ENCODE measurements around the gene PFDN6. TPM values are rescaled to one million over a fixed set of nuclear protein-coding genes. Genes with fewer than 3 reads are reported as not detected.

Gene PFDN6
- total RNA-seq, 1 donor from 2014 or later, result 54.9 TPM

DNA sequence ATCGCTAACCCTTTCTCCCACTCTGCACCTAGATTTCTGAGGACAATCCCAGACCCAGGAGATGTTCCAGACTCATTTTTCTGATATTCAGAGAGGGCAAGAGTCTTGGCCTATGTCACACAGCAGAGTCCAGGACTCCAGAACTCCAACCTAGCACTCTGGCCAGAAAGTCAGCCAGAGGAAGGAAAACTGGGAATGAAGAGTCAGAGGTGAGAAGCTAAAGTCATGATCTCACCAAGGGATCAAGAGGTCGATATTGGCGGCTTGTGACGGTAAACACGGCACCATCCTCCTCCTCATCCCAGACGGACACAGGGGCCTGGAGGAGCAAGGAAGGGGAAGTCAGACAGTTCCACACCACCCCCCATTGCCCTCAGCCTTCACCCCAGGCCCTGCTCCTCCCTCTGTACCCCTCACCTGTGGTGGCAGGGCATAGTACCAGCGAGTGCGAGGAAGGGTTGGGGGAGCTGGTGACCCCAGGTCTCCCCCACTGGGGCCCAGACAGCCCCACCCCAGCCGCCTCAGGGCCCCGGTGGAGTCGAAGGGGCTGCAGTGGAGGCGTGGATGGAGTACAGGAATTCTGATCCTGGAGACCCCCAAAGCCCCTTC is 7.5 kb downstream of the PFDN6 start:
- H3K4me1 Mint-ChIP-seq, result peaks cover 39% of the 10 kb centered on the region
- H3K27me3 Mint-ChIP-seq (ENCODE audit: low read depth), result no peaks in the 10 kb centered on the region
- no peak for DNase-seq (ENCODE audit: low read depth, low spot score)
- peak overlapping the region; percentile 99 for H3K4me3 Mint-ChIP-seq
- TF ChIP-seq, protein P1, sequence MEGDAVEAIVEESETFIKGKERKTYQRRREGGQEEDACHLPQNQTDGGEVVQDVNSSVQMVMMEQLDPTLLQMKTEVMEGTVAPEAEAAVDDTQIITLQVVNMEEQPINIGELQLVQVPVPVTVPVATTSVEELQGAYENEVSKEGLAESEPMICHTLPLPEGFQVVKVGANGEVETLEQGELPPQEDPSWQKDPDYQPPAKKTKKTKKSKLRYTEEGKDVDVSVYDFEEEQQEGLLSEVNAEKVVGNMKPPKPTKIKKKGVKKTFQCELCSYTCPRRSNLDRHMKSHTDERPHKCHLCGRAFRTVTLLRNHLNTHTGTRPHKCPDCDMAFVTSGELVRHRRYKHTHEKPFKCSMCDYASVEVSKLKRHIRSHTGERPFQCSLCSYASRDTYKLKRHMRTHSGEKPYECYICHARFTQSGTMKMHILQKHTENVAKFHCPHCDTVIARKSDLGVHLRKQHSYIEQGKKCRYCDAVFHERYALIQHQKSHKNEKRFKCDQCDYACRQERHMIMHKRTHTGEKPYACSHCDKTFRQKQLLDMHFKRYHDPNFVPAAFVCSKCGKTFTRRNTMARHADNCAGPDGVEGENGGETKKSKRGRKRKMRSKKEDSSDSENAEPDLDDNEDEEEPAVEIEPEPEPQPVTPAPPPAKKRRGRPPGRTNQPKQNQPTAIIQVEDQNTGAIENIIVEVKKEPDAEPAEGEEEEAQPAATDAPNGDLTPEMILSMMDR (conservative IDR thresholded peaks at IDR 0.05), result no peak
- no peak overlapping the region for H3K27ac Mint-ChIP-seq (ENCODE audit: unreplicated experiment)
- H3K9me3 Mint-ChIP-seq, result no peaks in the 10 kb centered on the region
- H3K36me3 Mint-ChIP-seq (ENCODE audit: low read depth), result no peaks in the 10 kb centered on the region

DNA sequence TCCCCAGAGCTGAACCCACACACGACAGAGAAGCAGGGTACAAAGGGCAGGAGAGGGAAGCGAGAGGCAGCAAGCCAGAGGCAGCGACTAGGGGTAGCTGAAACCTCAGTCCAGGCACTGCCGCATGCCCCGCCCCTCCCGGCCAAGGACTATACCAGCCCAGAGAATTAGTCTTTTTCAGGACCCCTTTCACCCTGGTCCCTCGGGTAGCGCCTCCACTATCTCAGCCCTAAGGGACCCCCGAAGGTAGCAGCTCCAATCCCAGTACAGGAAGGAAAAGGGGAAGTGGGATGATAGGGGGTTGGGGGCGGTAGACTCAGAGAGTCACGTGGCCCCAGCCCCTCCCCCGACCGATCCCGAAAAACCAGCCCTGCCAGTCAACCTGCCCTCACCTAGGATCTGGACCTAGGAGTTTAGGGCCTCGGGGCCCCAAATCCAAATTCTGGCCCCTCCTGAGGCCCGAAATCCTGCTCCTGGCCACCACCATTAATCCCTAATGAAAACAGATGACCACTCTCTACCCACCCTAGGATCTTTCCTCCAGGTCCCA is 8.1 kb downstream of the PFDN6 start:
- DNase-seq (ENCODE audit: low read depth, low spot score), result no peak
- Mint-ChIP-seq H3K36me3 (ENCODE audit: low read depth) (no peaks in the 10 kb centered on the region), H3K27ac (ENCODE audit: unreplicated experiment) (peak overlapping the region; percentile 12), H3K9me3 (no peaks in the 10 kb centered on the region), H3K4me3 (peak overlapping the region; percentile 99), H3K4me1 (peaks cover 39% of the 10 kb centered on the region), H3K27me3 (ENCODE audit: low read depth) (no peaks in the 10 kb centered on the region)
- TF ChIP-seq, protein P1 (conservative IDR thresholded peaks at IDR 0.05), result no peak

DNA sequence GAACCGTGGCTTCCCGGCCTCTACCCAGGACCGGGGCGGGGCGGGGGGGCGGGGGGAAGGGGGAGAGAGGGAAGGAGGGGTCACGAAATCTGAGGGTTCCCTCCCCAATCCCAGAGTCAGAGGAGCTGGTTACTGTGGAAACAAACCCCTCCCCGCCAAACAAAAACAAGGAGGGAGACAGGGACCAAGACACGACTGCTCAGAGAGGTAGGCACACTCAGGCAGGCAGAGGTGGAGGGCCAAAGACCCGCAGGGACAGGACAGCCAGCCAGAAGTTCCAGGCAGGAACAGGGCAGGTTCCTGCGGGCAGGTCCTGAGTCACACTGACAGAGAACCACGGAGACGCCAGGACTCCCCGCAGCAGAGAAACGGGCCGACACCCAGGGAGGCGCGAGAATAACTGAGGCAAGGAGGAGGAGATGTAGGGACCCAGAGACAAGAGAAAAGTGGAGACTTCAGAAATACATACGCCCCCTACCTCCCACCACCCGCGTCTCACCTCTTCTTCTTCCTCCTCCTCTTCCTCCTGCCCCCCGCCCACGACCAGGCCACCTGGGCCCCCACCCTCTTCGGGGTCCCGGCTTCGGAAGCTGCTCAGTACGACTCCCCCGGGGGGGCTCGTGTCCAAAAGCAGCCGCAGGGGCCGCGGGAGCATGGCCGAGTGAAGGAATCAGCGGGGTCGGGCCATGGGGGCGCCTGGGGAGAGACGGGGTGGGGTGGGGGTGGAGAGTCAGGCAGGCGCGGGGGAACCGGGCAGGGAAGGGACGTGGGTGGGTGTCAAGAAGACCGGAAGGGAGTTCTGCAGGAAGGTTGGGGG is 8.8 kb downstream of the PFDN6 start:
- no peak for DNase-seq (ENCODE audit: low read depth, low spot score)
- Mint-ChIP-seq H3K27me3 (ENCODE audit: low read depth) (no peaks in the 10 kb centered on the region), H3K9me3 (no peaks in the 10 kb centered on the region), H3K4me1 (peaks cover 39% of the 10 kb centered on the region), H3K36me3 (ENCODE audit: low read depth) (no peaks in the 10 kb centered on the region), H3K27ac (ENCODE audit: unreplicated experiment) (peak overlapping the region; percentile 96), H3K4me3 (peak overlapping the region; percentile 99)
- TF ChIP-seq, protein P1 (conservative IDR thresholded peaks at IDR 0.05), result no peak

DNA sequence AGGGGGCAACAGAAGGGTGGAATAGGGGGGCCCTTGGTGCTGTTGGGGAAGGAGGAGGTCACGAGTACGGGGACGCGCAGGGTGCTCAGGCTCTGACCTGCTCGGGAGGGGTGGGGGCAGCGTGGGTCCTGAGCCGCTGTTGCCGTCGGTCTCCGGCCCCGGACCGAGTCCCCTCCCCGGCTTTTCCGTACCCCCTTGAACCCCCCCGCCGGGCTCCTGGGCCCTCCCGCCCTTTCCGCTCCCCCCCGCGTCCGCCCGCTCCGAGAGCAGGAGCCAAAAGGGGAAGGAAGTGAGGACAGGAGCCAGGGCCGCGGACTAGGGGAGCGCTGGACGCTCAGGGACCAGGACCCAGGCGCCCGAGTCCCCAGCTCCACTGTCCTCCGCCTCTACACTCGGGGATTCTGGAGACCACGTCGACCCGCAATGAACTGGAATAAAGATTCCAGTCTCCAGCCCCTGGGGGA is 9.4 kb downstream of the PFDN6 start, which contains the start of gene RGL2:
Gene RGL2 (minus strand): TSS at position 170 of the 464 bp plus-strand sequence. CDS start 332 bp downstream, outside the sequence.
- Mint-ChIP-seq H3K27ac (ENCODE audit: unreplicated experiment) (peak within 1 kb of the TSS; percentile 99), H3K27me3 (ENCODE audit: low read depth) (no peaks in the 10 kb centered on the region), H3K4me3 (peak within 1 kb of the TSS; percentile 99), H3K36me3 (ENCODE audit: low read depth) (no peaks in the 10 kb centered on the region), H3K9me3 (no peaks in the 10 kb centered on the region), H3K4me1 (peaks cover 39% of the 10 kb centered on the region)
- DNase-seq (ENCODE audit: low read depth, low spot score), result no peak
- TF ChIP-seq, protein P1 (conservative IDR thresholded peaks at IDR 0.05), result no peak

DNA sequence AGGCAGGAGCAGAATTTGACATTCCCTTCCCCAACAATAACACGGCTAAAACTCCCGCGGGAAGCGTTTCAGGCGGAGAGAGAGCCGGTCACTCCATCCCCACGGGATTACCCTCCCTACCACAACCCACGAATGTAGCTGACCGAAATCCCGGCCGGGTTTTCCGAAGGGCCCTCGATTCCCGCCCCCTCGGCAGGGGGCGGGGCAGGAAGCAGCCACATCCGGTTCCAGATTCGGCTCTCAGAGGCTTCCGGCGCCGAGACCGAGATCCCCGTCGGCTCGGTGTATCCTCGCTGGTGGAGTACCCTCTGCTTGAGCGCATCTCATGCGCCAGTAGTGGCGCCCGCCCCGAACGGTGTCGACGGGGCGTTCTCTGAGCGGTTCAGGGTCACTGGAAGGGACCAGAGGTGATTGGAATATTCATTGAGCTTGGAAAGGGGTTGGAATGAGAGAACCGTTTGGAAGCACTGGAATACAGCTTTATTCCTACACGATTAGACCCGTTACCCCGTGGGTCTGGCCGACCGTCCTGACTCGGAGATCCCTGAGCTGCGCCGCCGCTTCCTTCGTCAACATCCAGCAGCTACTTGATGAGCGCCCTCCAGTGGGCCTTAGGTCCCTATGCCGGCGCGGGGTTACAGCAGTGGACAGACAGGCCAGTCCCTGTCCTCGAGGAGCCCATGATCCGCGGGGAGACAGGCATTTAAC is 10.0 kb downstream of the PFDN6 start:
- Mint-ChIP-seq H3K9me3 (no peaks in the 10 kb centered on the region), H3K4me3 (peak overlapping the region; percentile 99), H3K4me1 (peaks cover 39% of the 10 kb centered on the region), H3K36me3 (ENCODE audit: low read depth) (no peaks in the 10 kb centered on the region), H3K27ac (ENCODE audit: unreplicated experiment) (peak overlapping the region; percentile 99), H3K27me3 (ENCODE audit: low read depth) (no peaks in the 10 kb centered on the region)
- peak; percentile 81 for DNase-seq (ENCODE audit: low read depth, low spot score)
- TF ChIP-seq, protein P1 (conservative IDR thresholded peaks at IDR 0.05), result peak; percentile 79
